ENCODE data around the gene RASAL2. TPM values are rescaled to one million over a fixed set of nuclear protein-coding genes. Genes with fewer than 3 reads are reported as not detected.

The RASAL2 gene
- total and polyA plus RNA-seq, 2 experiments from 2014 or later, result 16.0 to 42.2 TPM

DNA sequence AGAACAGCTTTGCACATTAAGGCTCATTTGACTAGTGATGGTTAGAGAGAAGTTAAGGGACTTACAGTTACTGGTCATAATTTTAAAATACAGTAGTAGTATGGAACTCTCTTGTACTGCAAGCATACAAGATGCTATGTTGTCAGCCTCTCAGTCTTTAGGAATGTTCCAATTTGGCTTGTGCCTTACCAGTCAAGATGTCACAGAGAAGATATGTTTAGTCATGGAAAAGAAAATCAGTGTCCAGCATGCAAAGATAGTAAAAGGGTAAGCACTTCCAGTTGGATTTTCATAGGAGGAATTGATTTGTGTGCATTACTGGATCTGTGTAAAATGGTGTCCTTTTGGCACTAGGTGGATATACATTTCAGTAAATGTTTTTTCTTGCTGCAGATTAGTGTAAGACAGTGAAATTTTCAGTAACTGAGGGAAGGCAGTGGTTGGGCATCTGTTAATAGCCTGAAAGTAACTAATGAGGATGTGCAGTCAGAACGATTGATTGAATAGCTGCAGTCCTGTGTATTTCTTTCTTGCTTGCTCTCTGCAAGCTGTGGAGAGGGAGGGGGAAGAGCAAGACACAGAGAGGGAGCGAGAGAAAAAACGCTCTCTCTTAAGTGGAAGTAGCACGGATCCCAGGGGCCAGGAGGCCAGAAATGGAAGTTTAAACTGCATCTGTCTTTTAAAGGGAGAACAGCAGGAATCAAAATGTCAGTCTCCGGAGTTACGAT lies 294.7 kb downstream of the RASAL2 start:
- H3K27ac ChIP-seq (ENCODE audit: low read depth), result no peak overlapping the region; the same call in 1 of the 2 replicates
- Mint-ChIP-seq H3K27me3 (ENCODE audit: insufficient read depth, low read depth, poor library complexity) (no peaks in the 10 kb centered on the region), H3K9me3 (no peaks in the 10 kb centered on the region), H3K4me1 (peaks cover 11% of the 10 kb centered on the region), H3K4me3 (no peak overlapping the region), H3K36me3 (ENCODE audit: low read depth) (no peaks in the 10 kb centered on the region), H3K27ac (peak overlapping the region; percentile 19; the same call in 1 of the 2 replicates)
- TF ChIP-seq EZH2phosphoT487 (IDR thresholded peaks at IDR 0.05; ENCODE audit: unreplicated experiment) (no peak), EZH2 (IDR thresholded peaks at IDR 0.05; ENCODE audit: low read depth, unreplicated experiment) (no peak), JUNB (IDR thresholded peaks at IDR 0.05; ENCODE audit: unreplicated experiment) (no peak), ZNF331 (CRISPR knock-in tag; IDR thresholded peaks at IDR 0.05; ENCODE audit: low read depth) (no peak), CREB1 (CRISPR knock-in tag; IDR thresholded peaks at IDR 0.05; ENCODE audit: low read depth) (no peak), POLR2AphosphoS5 (IDR thresholded peaks at IDR 0.05; ENCODE audit: low read depth) (no peak), ZNF114 (CRISPR knock-in tag; IDR thresholded peaks at IDR 0.05) (no peak), STAT1 (IDR thresholded peaks at IDR 0.05; ENCODE audit: unreplicated experiment) (no peak), NANOG (IDR thresholded peaks at IDR 0.05; ENCODE audit: borderline replicate concordance) (no peak)
- TF ChIP-seq, protein P1, sequence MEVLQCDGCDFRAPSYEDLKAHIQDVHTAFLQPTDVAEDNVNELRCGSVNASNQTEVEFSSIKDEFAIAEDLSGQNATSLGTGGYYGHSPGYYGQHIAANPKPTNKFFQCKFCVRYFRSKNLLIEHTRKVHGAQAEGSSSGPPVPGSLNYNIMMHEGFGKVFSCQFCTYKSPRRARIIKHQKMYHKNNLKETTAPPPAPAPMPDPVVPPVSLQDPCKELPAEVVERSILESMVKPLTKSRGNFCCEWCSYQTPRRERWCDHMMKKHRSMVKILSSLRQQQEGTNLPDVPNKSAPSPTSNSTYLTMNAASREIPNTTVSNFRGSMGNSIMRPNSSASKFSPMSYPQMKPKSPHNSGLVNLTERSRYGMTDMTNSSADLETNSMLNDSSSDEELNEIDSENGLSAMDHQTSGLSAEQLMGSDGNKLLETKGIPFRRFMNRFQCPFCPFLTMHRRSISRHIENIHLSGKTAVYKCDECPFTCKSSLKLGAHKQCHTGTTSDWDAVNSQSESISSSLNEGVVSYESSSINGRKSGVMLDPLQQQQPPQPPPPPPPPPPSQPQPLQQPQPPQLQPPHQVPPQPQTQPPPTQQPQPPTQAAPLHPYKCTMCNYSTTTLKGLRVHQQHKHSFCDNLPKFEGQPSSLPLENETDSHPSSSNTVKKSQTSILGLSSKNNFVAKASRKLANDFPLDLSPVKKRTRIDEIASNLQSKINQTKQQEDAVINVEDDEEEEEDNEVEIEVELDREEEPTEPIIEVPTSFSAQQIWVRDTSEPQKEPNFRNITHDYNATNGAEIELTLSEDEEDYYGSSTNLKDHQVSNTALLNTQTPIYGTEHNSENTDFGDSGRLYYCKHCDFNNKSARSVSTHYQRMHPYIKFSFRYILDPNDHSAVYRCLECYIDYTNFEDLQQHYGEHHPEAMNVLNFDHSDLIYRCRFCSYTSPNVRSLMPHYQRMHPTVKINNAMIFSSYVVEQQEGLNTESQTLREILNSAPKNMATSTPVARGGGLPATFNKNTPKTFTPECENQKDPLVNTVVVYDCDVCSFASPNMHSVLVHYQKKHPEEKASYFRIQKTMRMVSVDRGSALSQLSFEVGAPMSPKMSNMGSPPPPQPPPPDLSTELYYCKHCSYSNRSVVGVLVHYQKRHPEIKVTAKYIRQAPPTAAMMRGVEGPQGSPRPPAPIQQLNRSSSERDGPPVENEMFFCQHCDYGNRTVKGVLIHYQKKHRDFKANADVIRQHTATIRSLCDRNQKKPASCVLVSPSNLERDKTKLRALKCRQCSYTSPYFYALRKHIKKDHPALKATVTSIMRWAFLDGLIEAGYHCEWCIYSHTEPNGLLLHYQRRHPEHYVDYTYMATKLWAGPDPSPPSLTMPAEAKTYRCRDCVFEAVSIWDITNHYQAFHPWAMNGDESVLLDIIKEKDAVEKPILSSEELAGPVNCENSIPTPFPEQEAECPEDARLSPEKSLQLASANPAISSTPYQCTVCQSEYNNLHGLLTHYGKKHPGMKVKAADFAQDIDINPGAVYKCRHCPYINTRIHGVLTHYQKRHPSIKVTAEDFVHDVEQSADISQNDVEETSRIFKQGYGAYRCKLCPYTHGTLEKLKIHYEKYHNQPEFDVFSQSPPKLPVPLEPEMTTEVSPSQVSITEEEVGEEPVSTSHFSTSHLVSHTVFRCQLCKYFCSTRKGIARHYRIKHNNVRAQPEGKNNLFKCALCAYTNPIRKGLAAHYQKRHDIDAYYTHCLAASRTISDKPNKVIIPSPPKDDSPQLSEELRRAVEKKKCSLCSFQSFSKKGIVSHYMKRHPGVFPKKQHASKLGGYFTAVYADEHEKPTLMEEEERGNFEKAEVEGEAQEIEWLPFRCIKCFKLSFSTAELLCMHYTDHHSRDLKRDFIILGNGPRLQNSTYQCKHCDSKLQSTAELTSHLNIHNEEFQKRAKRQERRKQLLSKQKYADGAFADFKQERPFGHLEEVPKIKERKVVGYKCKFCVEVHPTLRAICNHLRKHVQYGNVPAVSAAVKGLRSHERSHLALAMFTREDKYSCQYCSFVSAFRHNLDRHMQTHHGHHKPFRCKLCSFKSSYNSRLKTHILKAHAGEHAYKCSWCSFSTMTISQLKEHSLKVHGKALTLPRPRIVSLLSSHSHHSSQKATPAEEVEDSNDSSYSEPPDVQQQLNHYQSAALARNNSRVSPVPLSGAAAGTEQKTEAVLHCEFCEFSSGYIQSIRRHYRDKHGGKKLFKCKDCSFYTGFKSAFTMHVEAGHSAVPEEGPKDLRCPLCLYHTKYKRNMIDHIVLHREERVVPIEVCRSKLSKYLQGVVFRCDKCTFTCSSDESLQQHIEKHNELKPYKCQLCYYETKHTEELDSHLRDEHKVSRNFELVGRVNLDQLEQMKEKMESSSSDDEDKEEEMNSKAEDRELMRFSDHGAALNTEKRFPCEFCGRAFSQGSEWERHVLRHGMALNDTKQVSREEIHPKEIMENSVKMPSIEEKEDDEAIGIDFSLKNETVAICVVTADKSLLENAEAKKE (CRISPR knock-in tag; IDR thresholded peaks at IDR 0.05), result no peak
- TF ChIP-seq, protein P2, sequence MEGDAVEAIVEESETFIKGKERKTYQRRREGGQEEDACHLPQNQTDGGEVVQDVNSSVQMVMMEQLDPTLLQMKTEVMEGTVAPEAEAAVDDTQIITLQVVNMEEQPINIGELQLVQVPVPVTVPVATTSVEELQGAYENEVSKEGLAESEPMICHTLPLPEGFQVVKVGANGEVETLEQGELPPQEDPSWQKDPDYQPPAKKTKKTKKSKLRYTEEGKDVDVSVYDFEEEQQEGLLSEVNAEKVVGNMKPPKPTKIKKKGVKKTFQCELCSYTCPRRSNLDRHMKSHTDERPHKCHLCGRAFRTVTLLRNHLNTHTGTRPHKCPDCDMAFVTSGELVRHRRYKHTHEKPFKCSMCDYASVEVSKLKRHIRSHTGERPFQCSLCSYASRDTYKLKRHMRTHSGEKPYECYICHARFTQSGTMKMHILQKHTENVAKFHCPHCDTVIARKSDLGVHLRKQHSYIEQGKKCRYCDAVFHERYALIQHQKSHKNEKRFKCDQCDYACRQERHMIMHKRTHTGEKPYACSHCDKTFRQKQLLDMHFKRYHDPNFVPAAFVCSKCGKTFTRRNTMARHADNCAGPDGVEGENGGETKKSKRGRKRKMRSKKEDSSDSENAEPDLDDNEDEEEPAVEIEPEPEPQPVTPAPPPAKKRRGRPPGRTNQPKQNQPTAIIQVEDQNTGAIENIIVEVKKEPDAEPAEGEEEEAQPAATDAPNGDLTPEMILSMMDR (conservative IDR thresholded peaks at IDR 0.05; ENCODE audit: low read depth in 2 of 2), result no peak
- TF ChIP-seq, protein P3, sequence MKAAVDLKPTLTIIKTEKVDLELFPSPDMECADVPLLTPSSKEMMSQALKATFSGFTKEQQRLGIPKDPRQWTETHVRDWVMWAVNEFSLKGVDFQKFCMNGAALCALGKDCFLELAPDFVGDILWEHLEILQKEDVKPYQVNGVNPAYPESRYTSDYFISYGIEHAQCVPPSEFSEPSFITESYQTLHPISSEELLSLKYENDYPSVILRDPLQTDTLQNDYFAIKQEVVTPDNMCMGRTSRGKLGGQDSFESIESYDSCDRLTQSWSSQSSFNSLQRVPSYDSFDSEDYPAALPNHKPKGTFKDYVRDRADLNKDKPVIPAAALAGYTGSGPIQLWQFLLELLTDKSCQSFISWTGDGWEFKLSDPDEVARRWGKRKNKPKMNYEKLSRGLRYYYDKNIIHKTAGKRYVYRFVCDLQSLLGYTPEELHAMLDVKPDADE (IDR thresholded peaks at IDR 0.05), result no peak
- TF ChIP-seq, protein P4, sequence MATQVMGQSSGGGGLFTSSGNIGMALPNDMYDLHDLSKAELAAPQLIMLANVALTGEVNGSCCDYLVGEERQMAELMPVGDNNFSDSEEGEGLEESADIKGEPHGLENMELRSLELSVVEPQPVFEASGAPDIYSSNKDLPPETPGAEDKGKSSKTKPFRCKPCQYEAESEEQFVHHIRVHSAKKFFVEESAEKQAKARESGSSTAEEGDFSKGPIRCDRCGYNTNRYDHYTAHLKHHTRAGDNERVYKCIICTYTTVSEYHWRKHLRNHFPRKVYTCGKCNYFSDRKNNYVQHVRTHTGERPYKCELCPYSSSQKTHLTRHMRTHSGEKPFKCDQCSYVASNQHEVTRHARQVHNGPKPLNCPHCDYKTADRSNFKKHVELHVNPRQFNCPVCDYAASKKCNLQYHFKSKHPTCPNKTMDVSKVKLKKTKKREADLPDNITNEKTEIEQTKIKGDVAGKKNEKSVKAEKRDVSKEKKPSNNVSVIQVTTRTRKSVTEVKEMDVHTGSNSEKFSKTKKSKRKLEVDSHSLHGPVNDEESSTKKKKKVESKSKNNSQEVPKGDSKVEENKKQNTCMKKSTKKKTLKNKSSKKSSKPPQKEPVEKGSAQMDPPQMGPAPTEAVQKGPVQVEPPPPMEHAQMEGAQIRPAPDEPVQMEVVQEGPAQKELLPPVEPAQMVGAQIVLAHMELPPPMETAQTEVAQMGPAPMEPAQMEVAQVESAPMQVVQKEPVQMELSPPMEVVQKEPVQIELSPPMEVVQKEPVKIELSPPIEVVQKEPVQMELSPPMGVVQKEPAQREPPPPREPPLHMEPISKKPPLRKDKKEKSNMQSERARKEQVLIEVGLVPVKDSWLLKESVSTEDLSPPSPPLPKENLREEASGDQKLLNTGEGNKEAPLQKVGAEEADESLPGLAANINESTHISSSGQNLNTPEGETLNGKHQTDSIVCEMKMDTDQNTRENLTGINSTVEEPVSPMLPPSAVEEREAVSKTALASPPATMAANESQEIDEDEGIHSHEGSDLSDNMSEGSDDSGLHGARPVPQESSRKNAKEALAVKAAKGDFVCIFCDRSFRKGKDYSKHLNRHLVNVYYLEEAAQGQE (IDR thresholded peaks at IDR 0.05; ENCODE audit: unreplicated experiment), result no peak
- no peak overlapping the region for H2AFZ ChIP-seq
- DNase-seq (ENCODE audit: low spot score) (no peak), ATAC-seq (peak; percentile 49)
- no peaks in the 10 kb centered on the region for H3F3A ChIP-seq (replicated peaks; ENCODE audit: low read depth)
- H3K9me2 ChIP-seq (ENCODE audit: insufficient read depth), result no peaks in the 10 kb centered on the region
- H3K4me2 ChIP-seq, result no peak overlapping the region
- no peak overlapping the region for H3K4me3 ChIP-seq
- no peaks in the 10 kb centered on the region for H3K4me1 ChIP-seq (ENCODE audit: insufficient read depth)
- H4K20me1 ChIP-seq (replicated peaks; ENCODE audit: insufficient read depth), result peaks cover 8% of the 10 kb centered on the region; the same call in 1 of the 2 replicates
- no peaks in the 10 kb centered on the region for H3K36me3 ChIP-seq (ENCODE audit: insufficient read depth)
- peaks cover 22% of the 10 kb centered on the region for H3K79me2 ChIP-seq (replicated peaks; ENCODE audit: insufficient read depth)
- no peaks in the 10 kb centered on the region for H3K27me3 ChIP-seq (ENCODE audit: insufficient read depth)

Data from GM23338 (cell line).